K562 (cell line): ENCODE measurements around the gene CCDC127. TPM values are rescaled to one million over a fixed set of nuclear protein-coding genes. Genes with fewer than 3 reads are reported as not detected.

Source experiments
- ADNP ChIP-seq: fragments of 200-800 bp; sonication (Bioruptor generic); IDR thresholded peaks from 2 replicates; pipeline ENCODE4 v1.6.1; 2016; ENCODE audit warnings: missing genetic modification characterization, missing compliant biosample characterization
- ARNT ChIP-seq, 2 experiments: fragments of 450-650 bp; IDR thresholded peaks; 2 replicates each; pipeline ENCODE4 v1.6.1; 2016; ENCODE audit warnings: mild to moderate bottlenecking in 1 of 2
- ETV5 ChIP-seq: sonication (generic); formaldehyde crosslinking; IDR thresholded peaks from 2 replicates; pipeline ENCODE4 v1.4.0; 2020; ENCODE audit warnings: low read depth, mild to moderate bottlenecking, missing genetic modification reagents
- FOXM1 ChIP-seq, 2 experiments: fragments of 450-650 bp in 1 of 2; sonication (generic) in 1 of 2; formaldehyde crosslinking in 1 of 2; IDR thresholded peaks; 2 replicates each; pipeline versions ENCODE4 v1.6.1 to v1.9.0; 2017 to 2022; ENCODE audit warnings: low read depth in 2 of 2, mild to moderate bottlenecking in 2 of 2, missing genetic modification reagents in 1 of 2, moderate library complexity in 1 of 2
- GMEB1 ChIP-seq: fragments of 250-450 bp; sonication (Bioruptor Pico); IDR thresholded peaks from 2 replicates; pipeline ENCODE4 v1.4.0; 2020; ENCODE audit warnings: mild to moderate bottlenecking
- HOXB6 ChIP-seq: fragments of 250-450 bp; sonication (Bioruptor Pico); IDR thresholded peaks from 2 replicates; pipeline ENCODE4 v1.5.1; 2022; ENCODE audit warnings: mild to moderate bottlenecking, borderline replicate concordance
- MBD2 ChIP-seq: sonication (generic); IDR thresholded peaks from 2 replicates; pipeline ENCODE4 v1.6.1; 2016; ENCODE audit warnings: low read depth, borderline replicate concordance
- NFE2L1 ChIP-seq: fragments of 450-650 bp; IDR thresholded peaks from 2 replicates; pipeline ENCODE4 v1.6.1; 2016; ENCODE audit warnings: missing genetic modification characterization, low read depth, mild to moderate bottlenecking, missing compliant biosample characterization, moderate library complexity, borderline replicate concordance
- NR2C2 ChIP-seq, 2 experiments: fragments of 200-800 bp in 1 of 2; sonication (Bioruptor generic) in 1 of 2; sonication (generic) in 1 of 2; formaldehyde crosslinking in 1 of 2; IDR thresholded peaks; 2 replicates each; pipeline versions ENCODE4 v1.6.1 to v1.8.0; 2016 to 2022; ENCODE audit warnings: mild to moderate bottlenecking in 1 of 2, missing compliant biosample characterization in 1 of 2, missing genetic modification characterization in 1 of 2, missing genetic modification reagents in 1 of 2
- PHTF2 ChIP-seq: fragments of 250-450 bp; sonication (Bioruptor Pico); IDR thresholded peaks from 2 replicates; pipeline ENCODE4 v1.5.0; 2021; ENCODE audit warnings: mild to moderate bottlenecking
- POLR3G ChIP-seq: IDR thresholded peaks from 2 replicates; pipeline ENCODE4 v1.6.1; 2011; ENCODE audit not compliant: insufficient read length, insufficient replicate concordance; ENCODE audit errors: extremely low read depth
- RB1 ChIP-seq: fragments of 450-650 bp; IDR thresholded peaks from 2 replicates; pipeline ENCODE4 v1.6.1; 2017; ENCODE audit warnings: low read depth, mild to moderate bottlenecking
- TAF7 ChIP-seq: fragments of 450-650 bp; IDR thresholded peaks from 2 replicates; pipeline ENCODE4 v1.6.1; 2016; ENCODE audit warnings: missing genetic modification characterization, missing compliant biosample characterization
- ZC3H11A ChIP-seq: IDR thresholded peaks from 2 replicates; pipeline ENCODE4 v1.6.1; 2012; ENCODE audit warnings: low read depth, low read length, improper control_type of control experiment
- ZKSCAN1 ChIP-seq: fragments of 150-350 bp; IDR thresholded peaks from 2 replicates; pipeline ENCODE4 v1.6.1; 2016; ENCODE audit warnings: low read depth, low read length
- ZKSCAN8 ChIP-seq: fragments of 200-800 bp; sonication (Bioruptor generic); IDR thresholded peaks from 2 replicates; pipeline ENCODE4 v1.6.1; 2016; ENCODE audit warnings: missing genetic modification characterization, missing compliant biosample characterization
- ZNF224 ChIP-seq: sonication (generic); formaldehyde crosslinking; IDR thresholded peaks from 2 replicates; pipeline ENCODE4 v1.8.0; 2022; ENCODE audit warnings: mild to moderate bottlenecking, missing genetic modification reagents
- ZNF583 ChIP-seq: fragments of 250-450 bp; sonication (Bioruptor Pico); IDR thresholded peaks from 2 replicates; pipeline ENCODE4 v1.4.0; 2020
- polyA plus RNA-seq, 8 experiments: library from polyadenylated mRNA; depleted of rRNA in 4 of 8; stranded (reverse) in 5 of 8; unstranded in 3 of 8; fragments of >200 nt; fragmentation: Nextera tagmentation in 2 of 8; fragmentation: Illumina TruSeq in 1 of 8; extraction: Ambion mirVana in 2 of 8; extraction: Trizol in 1 of 8; gene quantifications; 2 replicates each; pipeline versions ENCODE4 v1.2.1 to v1.2.3, GENCODE V29; 2011 to 2014; ENCODE audit warnings: inconsistent platforms in 1 of 8, missing spikeins in 1 of 8
- total RNA-seq, 7 experiments: library from RNA; depleted of rRNA in 6 of 7; stranded (reverse); fragments of >200 nt in 6 of 7; fragmentation: Illumina TruSeq in 2 of 7; extraction: Trizol in 2 of 7; gene quantifications; 2 replicates each; pipeline versions ENCODE4 v1.2.1 to v1.2.3, GENCODE V29; 2011 to 2021; ENCODE audit warnings: low replicate concordance in 1 of 7
- TF ChIP-seq, protein P1 (sequence below): conservative IDR thresholded peaks from 2 replicates; pipeline ENCODE4 v1.6.1; 2011; ENCODE audit warnings: low read depth, mild to moderate bottlenecking, low read length; ENCODE audit not compliant: control insufficient read depth
- TF ChIP-seq, protein P2 (sequence below), 2 experiments: fragments of 450-650 bp; conservative IDR thresholded peaks; 2 replicates each; pipeline ENCODE4 v1.6.1; 2017; ENCODE audit warnings: mild to moderate bottlenecking in 2 of 2, moderate library complexity in 2 of 2

Gene CCDC127
- total and polyA plus RNA-seq, 9 of the 15 experiments (the other 6 are each of a cell fraction or from before 2014, with no cell fraction given), result 2.7 to 4.5 (median 4.1) TPM

DNA sequence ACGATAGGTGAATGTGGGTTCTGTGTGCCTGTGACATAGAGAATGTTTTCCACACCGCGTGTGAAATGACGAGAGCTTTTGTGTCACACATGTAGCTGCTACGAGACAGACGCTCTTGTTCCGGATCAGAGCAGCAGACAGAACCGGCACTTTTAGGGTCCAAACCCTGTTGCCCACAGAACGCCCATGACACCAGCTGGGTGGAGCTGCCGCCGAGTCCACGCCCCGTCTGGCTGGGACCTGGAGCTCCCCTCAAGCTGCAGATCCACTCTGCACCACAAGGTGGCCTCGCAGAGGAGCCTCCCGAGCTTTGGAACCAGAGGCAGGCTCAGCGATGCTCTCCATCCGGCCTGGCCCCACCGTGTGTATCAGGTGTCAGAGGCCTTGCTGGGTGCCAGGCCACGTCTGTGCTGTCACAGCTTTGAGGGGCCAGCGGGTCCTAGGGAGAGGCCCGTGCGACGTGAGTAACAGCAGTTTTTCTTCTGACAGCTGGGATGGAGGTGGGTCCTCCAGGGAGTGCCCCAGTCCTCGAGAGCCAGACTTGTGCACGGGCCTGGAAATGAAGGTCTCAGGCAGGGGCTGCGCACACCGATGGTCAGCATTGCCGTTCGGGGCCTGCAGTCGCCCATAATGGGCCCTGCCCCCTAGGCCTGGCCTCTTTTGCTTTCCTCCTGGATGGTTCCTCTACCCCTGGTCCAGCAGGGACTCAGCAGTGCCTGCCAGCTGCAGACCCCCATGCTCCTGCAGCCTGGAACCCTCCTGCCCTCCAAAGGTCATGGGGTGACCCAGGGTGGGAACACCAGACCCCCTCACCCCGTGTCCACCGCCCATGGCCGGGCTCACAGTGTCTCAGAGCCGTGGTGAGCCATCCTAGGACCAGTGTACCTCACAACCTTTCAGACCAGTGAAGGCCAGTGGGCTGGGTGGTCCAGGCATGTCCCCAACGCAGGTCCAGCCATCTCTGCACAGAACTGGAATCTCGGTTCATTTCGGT is 29.2 kb downstream of the CCDC127 start (continued):
- TF ChIP-seq ETV5 (CRISPR knock-in tag), result no peak
- no peak for TF ChIP-seq NR2C2 (CRISPR knock-in tag; IDR thresholded peaks at IDR 0.05)
- no peak for TF ChIP-seq NR2C2 (tag; IDR thresholded peaks at IDR 0.05)
- TF ChIP-seq FOXM1 (IDR thresholded peaks at IDR 0.05; ENCODE audit: low read depth), result no peak
- TF ChIP-seq FOXM1 (CRISPR knock-in tag; IDR thresholded peaks at IDR 0.05; ENCODE audit: low read depth), result no peak
- no peak for TF ChIP-seq ZKSCAN8
- TF ChIP-seq, protein P1, sequence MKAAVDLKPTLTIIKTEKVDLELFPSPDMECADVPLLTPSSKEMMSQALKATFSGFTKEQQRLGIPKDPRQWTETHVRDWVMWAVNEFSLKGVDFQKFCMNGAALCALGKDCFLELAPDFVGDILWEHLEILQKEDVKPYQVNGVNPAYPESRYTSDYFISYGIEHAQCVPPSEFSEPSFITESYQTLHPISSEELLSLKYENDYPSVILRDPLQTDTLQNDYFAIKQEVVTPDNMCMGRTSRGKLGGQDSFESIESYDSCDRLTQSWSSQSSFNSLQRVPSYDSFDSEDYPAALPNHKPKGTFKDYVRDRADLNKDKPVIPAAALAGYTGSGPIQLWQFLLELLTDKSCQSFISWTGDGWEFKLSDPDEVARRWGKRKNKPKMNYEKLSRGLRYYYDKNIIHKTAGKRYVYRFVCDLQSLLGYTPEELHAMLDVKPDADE, result no peak; the same call in 1 of the 2 replicates
- TF ChIP-seq ZKSCAN1, result no peak
- no peak for TF ChIP-seq ARNT (IDR thresholded peaks at IDR 0.05)
- TF ChIP-seq MBD2, result no peak
- peak; percentile 51; the same call in 1 of the 2 replicates for TF ChIP-seq RB1
- no peak for TF ChIP-seq ADNP (tag)
- no peak for TF ChIP-seq HOXB6 (CRISPR knock-in tag)
- no peak for TF ChIP-seq ZNF583 (CRISPR knock-in tag)
- no peak for TF ChIP-seq ZNF224
- TF ChIP-seq, protein P2, sequence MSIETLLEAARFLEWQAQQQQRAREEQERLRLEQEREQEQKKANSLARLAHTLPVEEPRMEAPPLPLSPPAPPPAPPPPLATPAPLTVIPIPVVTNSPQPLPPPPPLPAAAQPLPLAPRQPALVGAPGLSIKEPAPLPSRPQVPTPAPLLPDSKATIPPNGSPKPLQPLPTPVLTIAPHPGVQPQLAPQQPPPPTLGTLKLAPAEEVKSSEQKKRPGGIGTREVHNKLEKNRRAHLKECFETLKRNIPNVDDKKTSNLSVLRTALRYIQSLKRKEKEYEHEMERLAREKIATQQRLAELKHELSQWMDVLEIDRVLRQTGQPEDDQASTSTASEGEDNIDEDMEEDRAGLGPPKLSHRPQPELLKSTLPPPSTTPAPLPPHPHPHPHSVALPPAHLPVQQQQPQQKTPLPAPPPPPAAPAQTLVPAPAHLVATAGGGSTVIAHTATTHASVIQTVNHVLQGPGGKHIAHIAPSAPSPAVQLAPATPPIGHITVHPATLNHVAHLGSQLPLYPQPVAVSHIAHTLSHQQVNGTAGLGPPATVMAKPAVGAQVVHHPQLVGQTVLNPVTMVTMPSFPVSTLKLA (conservative IDR thresholded peaks at IDR 0.05), result no peak
- no peak for TF ChIP-seq NFE2L1
- TF ChIP-seq PHTF2 (CRISPR knock-in tag), result no peak
- no peak for TF ChIP-seq POLR3G
- no peak for TF ChIP-seq TAF7
- no peak for TF ChIP-seq GMEB1 (CRISPR knock-in tag)
- TF ChIP-seq ZC3H11A, result no peak
